ENCODE results near the gene CST8.

The CST8 gene

DNA sequence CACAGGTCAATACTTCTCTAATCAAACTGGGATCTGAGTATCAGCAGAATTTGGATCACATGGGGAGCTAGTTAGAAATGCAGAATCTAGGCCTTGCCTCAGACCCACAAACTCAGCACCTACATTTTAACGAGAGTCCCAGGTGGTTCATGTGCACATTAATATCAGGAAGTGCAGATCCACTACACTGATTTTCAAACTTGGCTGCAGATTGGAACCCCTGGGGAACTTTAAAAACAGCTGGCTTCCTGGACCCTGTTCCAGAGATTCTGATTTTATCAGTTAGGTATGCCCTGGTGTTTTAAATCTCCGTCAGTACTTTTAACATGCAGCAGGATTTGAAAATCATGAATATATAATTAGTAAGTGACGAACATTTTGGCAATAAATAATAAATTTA, 1.9 kb upstream of the CST8 start:
- no peak for TF ChIP-seq SNAI2 (CRISPR knock-in tag; IDR thresholded peaks at IDR 0.05)
- TF ChIP-seq, protein P1, sequence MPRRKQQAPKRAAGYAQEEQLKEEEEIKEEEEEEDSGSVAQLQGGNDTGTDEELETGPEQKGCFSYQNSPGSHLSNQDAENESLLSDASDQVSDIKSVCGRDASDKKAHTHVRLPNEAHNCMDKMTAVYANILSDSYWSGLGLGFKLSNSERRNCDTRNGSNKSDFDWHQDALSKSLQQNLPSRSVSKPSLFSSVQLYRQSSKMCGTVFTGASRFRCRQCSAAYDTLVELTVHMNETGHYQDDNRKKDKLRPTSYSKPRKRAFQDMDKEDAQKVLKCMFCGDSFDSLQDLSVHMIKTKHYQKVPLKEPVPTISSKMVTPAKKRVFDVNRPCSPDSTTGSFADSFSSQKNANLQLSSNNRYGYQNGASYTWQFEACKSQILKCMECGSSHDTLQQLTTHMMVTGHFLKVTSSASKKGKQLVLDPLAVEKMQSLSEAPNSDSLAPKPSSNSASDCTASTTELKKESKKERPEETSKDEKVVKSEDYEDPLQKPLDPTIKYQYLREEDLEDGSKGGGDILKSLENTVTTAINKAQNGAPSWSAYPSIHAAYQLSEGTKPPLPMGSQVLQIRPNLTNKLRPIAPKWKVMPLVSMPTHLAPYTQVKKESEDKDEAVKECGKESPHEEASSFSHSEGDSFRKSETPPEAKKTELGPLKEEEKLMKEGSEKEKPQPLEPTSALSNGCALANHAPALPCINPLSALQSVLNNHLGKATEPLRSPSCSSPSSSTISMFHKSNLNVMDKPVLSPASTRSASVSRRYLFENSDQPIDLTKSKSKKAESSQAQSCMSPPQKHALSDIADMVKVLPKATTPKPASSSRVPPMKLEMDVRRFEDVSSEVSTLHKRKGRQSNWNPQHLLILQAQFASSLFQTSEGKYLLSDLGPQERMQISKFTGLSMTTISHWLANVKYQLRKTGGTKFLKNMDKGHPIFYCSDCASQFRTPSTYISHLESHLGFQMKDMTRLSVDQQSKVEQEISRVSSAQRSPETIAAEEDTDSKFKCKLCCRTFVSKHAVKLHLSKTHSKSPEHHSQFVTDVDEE (CRISPR knock-in tag; IDR thresholded peaks at IDR 0.05) = no peak
- no peak for TF ChIP-seq ESRRG (CRISPR knock-in tag; IDR thresholded peaks at IDR 0.05)
- ATAC-seq = no peak

DNA sequence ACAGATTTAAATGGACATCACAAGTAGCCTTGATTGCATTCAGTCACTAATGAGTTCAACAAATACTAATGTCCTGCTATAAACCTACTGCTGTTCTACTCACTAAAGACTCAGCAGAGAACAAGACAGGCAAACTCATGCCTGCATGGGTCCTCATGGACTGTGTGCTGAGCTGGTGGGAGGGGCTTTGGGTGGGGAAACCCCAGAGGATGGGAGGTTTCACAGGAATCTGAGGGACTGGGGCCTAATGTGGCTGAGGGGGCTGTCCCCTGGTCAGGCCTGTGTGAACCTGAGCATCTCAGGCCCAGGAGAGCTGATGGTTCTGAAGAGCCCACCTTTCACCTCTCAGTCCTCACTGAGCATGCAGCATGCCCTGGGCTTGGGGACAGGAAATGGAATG, 1.4 kb downstream of the CST8 start:
- no peak for ATAC-seq
- TF ChIP-seq, protein P1 (CRISPR knock-in tag; IDR thresholded peaks at IDR 0.05) = no peak
- no peak for TF ChIP-seq ZC3H10 (CRISPR knock-in tag; IDR thresholded peaks at IDR 0.05)
- no peak for TF ChIP-seq BACH2 (CRISPR knock-in tag; IDR thresholded peaks at IDR 0.05; ENCODE audit: borderline replicate concordance)
- no peak for TF ChIP-seq GLIS3 (CRISPR knock-in tag; IDR thresholded peaks at IDR 0.05)
- TF ChIP-seq TCF4 (CRISPR knock-in tag; IDR thresholded peaks at IDR 0.05; ENCODE audit: borderline replicate concordance) = no peak
- TF ChIP-seq, protein P2, sequence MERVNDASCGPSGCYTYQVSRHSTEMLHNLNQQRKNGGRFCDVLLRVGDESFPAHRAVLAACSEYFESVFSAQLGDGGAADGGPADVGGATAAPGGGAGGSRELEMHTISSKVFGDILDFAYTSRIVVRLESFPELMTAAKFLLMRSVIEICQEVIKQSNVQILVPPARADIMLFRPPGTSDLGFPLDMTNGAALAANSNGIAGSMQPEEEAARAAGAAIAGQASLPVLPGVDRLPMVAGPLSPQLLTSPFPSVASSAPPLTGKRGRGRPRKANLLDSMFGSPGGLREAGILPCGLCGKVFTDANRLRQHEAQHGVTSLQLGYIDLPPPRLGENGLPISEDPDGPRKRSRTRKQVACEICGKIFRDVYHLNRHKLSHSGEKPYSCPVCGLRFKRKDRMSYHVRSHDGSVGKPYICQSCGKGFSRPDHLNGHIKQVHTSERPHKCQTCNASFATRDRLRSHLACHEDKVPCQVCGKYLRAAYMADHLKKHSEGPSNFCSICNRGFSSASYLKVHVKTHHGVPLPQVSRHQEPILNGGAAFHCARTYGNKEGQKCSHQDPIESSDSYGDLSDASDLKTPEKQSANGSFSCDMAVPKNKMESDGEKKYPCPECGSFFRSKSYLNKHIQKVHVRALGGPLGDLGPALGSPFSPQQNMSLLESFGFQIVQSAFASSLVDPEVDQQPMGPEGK (CRISPR knock-in tag; IDR thresholded peaks at IDR 0.05; ENCODE audit: borderline replicate concordance) = no peak
- TF ChIP-seq TOX (CRISPR knock-in tag; IDR thresholded peaks at IDR 0.05; ENCODE audit: borderline replicate concordance) = no peak
- no peak for TF ChIP-seq ZNF8 (CRISPR knock-in tag; IDR thresholded peaks at IDR 0.05)
- no peak for TF ChIP-seq PPARA (CRISPR knock-in tag; IDR thresholded peaks at IDR 0.05; ENCODE audit: borderline replicate concordance)
- no peak for TF ChIP-seq SNAI2 (CRISPR knock-in tag; IDR thresholded peaks at IDR 0.05)
- TF ChIP-seq ZNF70 (CRISPR knock-in tag; IDR thresholded peaks at IDR 0.05) = no peak
- no peak for TF ChIP-seq ARNTL (CRISPR knock-in tag; IDR thresholded peaks at IDR 0.05; ENCODE audit: borderline replicate concordance, low read depth)
- no peak for TF ChIP-seq CSDC2 (CRISPR knock-in tag; IDR thresholded peaks at IDR 0.05)
- TF ChIP-seq ISL1 (CRISPR knock-in tag; IDR thresholded peaks at IDR 0.05) = no peak
- TF ChIP-seq RARB (CRISPR knock-in tag; IDR thresholded peaks at IDR 0.05) = no peak
- no peak for TF ChIP-seq ZFP3 (CRISPR knock-in tag; IDR thresholded peaks at IDR 0.05)
- no peak for TF ChIP-seq ZNF565 (CRISPR knock-in tag; conservative IDR thresholded peaks at IDR 0.05; ENCODE audit: low read depth)

DNA sequence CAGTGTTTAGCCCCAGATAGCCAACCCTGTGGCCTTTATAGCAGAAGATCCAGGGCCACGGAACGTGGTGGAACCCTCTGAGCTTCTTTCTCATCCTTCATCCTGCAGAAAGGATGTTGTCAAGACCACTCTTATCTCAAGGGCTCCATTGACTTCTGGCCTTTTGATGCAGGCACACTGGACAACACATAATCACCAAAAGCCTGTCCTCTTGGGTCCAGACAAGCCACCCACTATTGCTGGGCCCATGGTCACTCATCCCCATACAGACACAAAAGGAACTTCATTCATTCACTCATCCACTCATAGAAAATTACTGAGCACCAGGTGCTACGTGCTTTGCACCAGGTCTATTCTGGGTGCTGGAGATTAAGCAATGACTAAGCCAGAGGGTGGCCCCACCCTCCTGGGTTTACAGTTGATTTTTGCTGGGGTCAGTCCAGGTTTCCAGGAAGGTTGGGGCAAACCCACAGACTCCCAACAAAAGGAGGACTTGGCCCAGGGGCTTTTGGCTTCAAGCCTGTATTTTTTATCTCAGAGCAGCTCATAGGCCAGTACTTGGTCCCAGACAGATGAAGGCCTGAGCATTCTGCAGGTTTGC, 2.4 kb downstream of the CST8 start:
- TF ChIP-seq, protein P3, sequence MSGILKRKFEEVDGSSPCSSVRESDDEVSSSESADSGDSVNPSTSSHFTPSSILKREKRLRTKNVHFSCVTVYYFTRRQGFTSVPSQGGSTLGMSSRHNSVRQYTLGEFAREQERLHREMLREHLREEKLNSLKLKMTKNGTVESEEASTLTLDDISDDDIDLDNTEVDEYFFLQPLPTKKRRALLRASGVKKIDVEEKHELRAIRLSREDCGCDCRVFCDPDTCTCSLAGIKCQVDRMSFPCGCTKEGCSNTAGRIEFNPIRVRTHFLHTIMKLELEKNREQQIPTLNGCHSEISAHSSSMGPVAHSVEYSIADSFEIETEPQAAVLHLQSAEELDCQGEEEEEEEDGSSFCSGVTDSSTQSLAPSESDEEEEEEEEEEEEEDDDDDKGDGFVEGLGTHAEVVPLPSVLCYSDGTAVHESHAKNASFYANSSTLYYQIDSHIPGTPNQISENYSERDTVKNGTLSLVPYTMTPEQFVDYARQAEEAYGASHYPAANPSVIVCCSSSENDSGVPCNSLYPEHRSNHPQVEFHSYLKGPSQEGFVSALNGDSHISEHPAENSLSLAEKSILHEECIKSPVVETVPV (CRISPR knock-in tag; IDR thresholded peaks at IDR 0.05) = no peak
- TF ChIP-seq, protein P4, sequence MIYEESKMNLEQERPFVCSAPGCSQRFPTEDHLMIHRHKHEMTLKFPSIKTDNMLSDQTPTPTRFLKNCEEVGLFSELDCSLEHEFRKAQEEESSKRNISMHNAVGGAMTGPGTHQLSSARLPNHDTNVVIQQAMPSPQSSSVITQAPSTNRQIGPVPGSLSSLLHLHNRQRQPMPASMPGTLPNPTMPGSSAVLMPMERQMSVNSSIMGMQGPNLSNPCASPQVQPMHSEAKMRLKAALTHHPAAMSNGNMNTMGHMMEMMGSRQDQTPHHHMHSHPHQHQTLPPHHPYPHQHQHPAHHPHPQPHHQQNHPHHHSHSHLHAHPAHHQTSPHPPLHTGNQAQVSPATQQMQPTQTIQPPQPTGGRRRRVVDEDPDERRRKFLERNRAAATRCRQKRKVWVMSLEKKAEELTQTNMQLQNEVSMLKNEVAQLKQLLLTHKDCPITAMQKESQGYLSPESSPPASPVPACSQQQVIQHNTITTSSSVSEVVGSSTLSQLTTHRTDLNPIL (CRISPR knock-in tag; IDR thresholded peaks at IDR 0.05; ENCODE audit: low read depth) = no peak
- ATAC-seq = no peak

All from SK-N-SH treated with all-trans-retinoic acid at 6 μM for 48 hours (cell line).